ENCODE results near the gene KREMEN1. TPM values are rescaled to one million over a fixed set of nuclear protein-coding genes. Genes with fewer than 3 reads are reported as not detected.
"Not testable (repeated sequence)": the region's sequence is repeated elsewhere in the genome, so short reads cannot be mapped to it uniquely, and the experiment has no call there.

KREMEN1 gene
- total RNA-seq, 2 donors from 2014 or later: 20.2 to 20.7 TPM

- Histone ChIP-seq H3K9me3 (no peaks in the 10 kb centered on the region), H3K27me3 (no peaks in the 10 kb centered on the region), H3K36me3 (no peaks in the 10 kb centered on the region), H3K9ac (ENCODE audit: low read depth in 2 of 2, low read length in 2 of 2) (no peak overlapping the region), H3K4me3 (no peak overlapping the region), H3K4me1 (no peaks in the 10 kb centered on the region), H3K27ac (no peak overlapping the region)
- intact Hi-C loops (cut with DNase I): no loop called here
- DNase-seq: no peak
- no peak for TF ChIP-seq CTCF (IDR thresholded peaks at IDR 0.05)
Measured at GRCh38 chr22:29117799-29118477, 45.1 kb downstream of the KREMEN1 start.

- H3K27ac ChIP-seq; DNase-seq; H3K9me3 ChIP-seq; H3K27me3 ChIP-seq; H3K36me3 ChIP-seq; H3K9ac ChIP-seq (ENCODE audit: low read depth in 2 of 2, low read length in 2 of 2); H3K4me3 ChIP-seq; intact Hi-C loops (cut with DNase I); H3K4me1 ChIP-seq: not testable (repeated sequence)
Measured at GRCh38 chr22:29120098-29120912, 47.5 kb downstream of the KREMEN1 start.

GRCh38 chr22:29121124-29121523 is 48.3 kb downstream of the KREMEN1 start:
- H3K27me3 ChIP-seq: no peaks in the 10 kb centered on the region
- DNase-seq: no peak
- no peak overlapping the region for H3K27ac ChIP-seq
- no peak overlapping the region for H3K4me3 ChIP-seq
- intact Hi-C loops (cut with DNase I): no loop called here
- H3K9me3 ChIP-seq: no peaks in the 10 kb centered on the region
- no peak for TF ChIP-seq CTCF (IDR thresholded peaks at IDR 0.05)
- no peak overlapping the region for H3K9ac ChIP-seq (ENCODE audit: low read depth in 2 of 2, low read length in 2 of 2)
- no peaks in the 10 kb centered on the region for H3K4me1 ChIP-seq
- no peaks in the 10 kb centered on the region for H3K36me3 ChIP-seq

GRCh38 chr22:29122041-29122440 is 49.2 kb downstream of the KREMEN1 start:
- no peak overlapping the region for H3K4me3 ChIP-seq
- no peaks in the 10 kb centered on the region for H3K4me1 ChIP-seq
- H3K9me3 ChIP-seq: no peaks in the 10 kb centered on the region
- no peaks in the 10 kb centered on the region for H3K27me3 ChIP-seq
- H3K36me3 ChIP-seq: no peaks in the 10 kb centered on the region
- no peak overlapping the region for H3K9ac ChIP-seq (ENCODE audit: low read depth in 2 of 2, low read length in 2 of 2)
- no peak for TF ChIP-seq CTCF (IDR thresholded peaks at IDR 0.05)
- no peak overlapping the region for H3K27ac ChIP-seq
- intact Hi-C loops (cut with DNase I): no loop called here
- DNase-seq: no peak

- H3K36me3 ChIP-seq: no peaks in the 10 kb centered on the region
- no peaks in the 10 kb centered on the region for H3K9me3 ChIP-seq
- H3K4me3 ChIP-seq: no peak overlapping the region
- intact Hi-C loops (cut with DNase I): no loop called here
- TF ChIP-seq CTCF (IDR thresholded peaks at IDR 0.05): no peak
- DNase-seq: no peak
- H3K27me3 ChIP-seq: no peaks in the 10 kb centered on the region
- H3K9ac ChIP-seq (ENCODE audit: low read depth in 2 of 2, low read length in 2 of 2): no peak overlapping the region
- no peak overlapping the region for H3K27ac ChIP-seq
- no peaks in the 10 kb centered on the region for H3K4me1 ChIP-seq
Measured at GRCh38 chr22:29124777-29125442, 52.1 kb downstream of the KREMEN1 start.
